ENCODE results near the gene OR6K3.

Gene OR6K3

DNA sequence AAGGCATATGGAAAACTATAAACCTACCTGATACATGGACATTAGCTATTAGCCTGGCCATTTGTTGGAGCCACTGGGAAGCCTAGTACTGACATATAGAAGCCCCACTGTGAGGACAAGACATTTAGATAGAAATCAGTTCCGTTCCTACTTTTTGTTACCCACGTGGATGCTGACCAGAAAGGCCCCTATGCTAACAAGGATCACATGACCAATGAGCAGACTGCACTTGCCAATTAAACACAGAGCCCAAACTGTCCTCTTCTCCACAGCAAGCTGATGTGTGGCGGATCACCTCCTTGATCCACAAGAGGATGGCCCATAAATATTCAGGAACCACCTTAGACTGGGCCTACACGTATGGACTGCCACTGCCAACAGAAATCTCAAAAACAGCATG, 11.2 kb upstream of the OR6K3 start:
- Histone ChIP-seq H3K36me3 (no peaks in the 10 kb centered on the region), H3K4me3 (ENCODE audit: low read depth, low read length) (no peak overlapping the region), H3K27ac (no peak overlapping the region), H3K9me3 (ENCODE audit: severe bottlenecking) (no peaks in the 10 kb centered on the region), H3K27me3 (ENCODE audit: insufficient read depth, low read depth, severe bottlenecking) (peaks cover 61% of the 10 kb centered on the region)
- TF ChIP-seq, protein P1, sequence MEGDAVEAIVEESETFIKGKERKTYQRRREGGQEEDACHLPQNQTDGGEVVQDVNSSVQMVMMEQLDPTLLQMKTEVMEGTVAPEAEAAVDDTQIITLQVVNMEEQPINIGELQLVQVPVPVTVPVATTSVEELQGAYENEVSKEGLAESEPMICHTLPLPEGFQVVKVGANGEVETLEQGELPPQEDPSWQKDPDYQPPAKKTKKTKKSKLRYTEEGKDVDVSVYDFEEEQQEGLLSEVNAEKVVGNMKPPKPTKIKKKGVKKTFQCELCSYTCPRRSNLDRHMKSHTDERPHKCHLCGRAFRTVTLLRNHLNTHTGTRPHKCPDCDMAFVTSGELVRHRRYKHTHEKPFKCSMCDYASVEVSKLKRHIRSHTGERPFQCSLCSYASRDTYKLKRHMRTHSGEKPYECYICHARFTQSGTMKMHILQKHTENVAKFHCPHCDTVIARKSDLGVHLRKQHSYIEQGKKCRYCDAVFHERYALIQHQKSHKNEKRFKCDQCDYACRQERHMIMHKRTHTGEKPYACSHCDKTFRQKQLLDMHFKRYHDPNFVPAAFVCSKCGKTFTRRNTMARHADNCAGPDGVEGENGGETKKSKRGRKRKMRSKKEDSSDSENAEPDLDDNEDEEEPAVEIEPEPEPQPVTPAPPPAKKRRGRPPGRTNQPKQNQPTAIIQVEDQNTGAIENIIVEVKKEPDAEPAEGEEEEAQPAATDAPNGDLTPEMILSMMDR (IDR thresholded peaks at IDR 0.05; ENCODE audit: low read depth, low read length) = no peak
- no peak for DNase-seq

DNA sequence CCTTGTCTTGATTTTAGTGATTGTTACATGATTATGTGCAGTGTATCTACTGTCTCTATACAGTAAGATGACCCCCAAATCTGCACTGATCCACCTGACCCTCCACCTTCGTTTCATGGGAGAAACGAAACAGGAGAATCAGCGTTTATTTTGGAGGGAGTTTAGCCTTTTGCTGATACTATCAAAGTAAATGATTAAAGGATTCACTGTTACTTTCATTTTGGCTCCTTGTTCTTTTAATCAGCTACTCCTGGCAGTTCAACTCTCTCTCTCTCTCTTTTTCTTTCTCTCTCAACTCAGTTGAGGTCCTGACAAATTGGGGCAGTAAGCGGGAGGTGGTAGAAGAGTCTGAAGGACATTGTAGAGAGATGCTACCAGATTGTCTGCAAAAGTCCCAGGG, 9.9 kb upstream of the OR6K3 start:
- no peak overlapping the region for H3K4me3 ChIP-seq (ENCODE audit: low read depth, low read length)
- no peaks in the 10 kb centered on the region for H3K36me3 ChIP-seq
- TF ChIP-seq, protein P1 (IDR thresholded peaks at IDR 0.05; ENCODE audit: low read depth, low read length) = no peak

DNA sequence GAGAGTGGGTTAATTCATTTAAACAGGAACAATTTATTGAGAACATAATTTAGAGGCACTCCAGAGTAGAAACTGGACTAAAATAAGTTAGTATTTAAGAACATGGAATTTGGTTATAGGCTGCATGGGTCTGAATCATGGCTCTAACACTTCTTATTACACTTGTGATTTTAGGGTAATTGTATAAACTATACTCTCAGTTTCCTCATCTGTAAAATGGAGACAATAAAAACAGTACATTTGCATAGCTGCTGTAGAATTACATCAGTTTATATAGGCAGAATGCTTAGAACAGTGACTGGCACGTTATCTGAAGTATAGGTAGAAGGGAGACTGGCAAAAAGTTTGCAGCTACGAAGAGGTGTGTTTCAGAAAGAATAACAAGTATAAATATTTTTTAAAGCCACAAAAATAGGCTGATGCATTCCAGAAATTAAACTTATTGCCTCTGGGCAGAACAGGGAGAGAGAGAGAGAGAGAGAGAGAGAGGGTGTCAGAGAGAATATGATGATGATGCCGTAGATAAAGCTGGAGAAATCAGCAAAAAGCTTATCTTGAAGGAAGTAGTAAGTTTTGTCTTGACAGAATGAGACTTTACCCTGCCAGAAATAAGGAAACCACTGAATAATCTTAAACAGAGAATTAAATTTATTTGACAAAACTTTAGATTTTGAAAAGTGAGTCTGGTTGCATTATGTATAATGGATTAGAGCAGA, 8.1 kb upstream of the OR6K3 start:
- H3K27ac ChIP-seq = no peak overlapping the region
- TF ChIP-seq, protein P1 (IDR thresholded peaks at IDR 0.05; ENCODE audit: low read depth, low read length) = no peak
- DNase-seq = no peak
- H3K9me3 ChIP-seq (ENCODE audit: severe bottlenecking) = no peaks in the 10 kb centered on the region
- peaks cover 72% of the 10 kb centered on the region for H3K27me3 ChIP-seq (ENCODE audit: insufficient read depth, low read depth, severe bottlenecking)
- H3K4me3 ChIP-seq (ENCODE audit: low read depth, low read length) = no peak overlapping the region
- H3K36me3 ChIP-seq = no peaks in the 10 kb centered on the region

More for the DNA sequence above, 9.9 kb upstream of the OR6K3 start:
- peaks cover 70% of the 10 kb centered on the region for H3K27me3 ChIP-seq (ENCODE audit: insufficient read depth, low read depth, severe bottlenecking)
- H3K9me3 ChIP-seq (ENCODE audit: severe bottlenecking) = no peaks in the 10 kb centered on the region
- no peak for DNase-seq
- no peak overlapping the region for H3K27ac ChIP-seq

DNA sequence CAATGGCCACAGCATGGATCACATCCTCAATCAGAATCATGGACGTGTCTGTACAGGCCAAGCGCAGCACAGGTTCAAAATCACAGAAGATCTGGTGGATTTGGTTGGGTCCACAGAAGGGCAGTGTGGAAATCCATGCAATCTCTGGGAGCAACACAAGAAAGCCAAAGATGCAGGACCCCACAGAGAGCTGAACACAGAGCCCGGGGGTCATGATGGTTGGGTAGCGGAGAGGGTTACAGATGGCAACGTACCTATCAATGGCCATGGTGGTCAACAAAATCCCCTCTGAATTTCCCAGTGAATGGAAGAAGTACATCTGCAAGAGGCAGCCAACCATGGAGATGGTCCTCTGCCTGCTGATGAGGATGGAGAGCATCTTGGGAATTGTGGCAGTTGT, 3.9 kb upstream of the OR6K3 start:
- H3K27me3 ChIP-seq (ENCODE audit: insufficient read depth, low read depth, severe bottlenecking) = peaks cover 66% of the 10 kb centered on the region
- H3K4me3 ChIP-seq (ENCODE audit: low read depth, low read length) = no peak overlapping the region
- TF ChIP-seq, protein P1 (IDR thresholded peaks at IDR 0.05; ENCODE audit: low read depth, low read length) = no peak
- DNase-seq = no peak
- no peaks in the 10 kb centered on the region for H3K36me3 ChIP-seq
- H3K27ac ChIP-seq = no peak overlapping the region
- no peaks in the 10 kb centered on the region for H3K9me3 ChIP-seq (ENCODE audit: severe bottlenecking)

DNA sequence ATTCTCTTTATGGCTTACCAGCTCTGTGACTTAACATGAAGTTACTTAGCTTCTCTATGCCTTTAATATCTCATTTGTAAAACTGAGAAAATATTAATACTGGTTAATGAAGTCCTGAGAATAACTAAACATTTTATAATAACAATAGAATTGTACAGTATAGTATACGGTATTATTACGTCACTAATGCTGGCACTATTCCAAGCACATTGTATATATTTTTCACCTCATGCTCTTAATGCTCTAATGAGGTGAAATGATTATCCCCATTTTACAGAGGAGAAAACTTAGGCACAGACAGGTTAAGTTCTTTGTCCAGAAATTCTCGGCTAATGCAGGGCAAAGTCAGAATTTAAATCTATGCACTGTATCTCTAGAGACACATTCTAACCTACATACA, 856 bp downstream of the OR6K3 start:
- TF ChIP-seq, protein P1 (IDR thresholded peaks at IDR 0.05; ENCODE audit: low read depth, low read length) = no peak
- DNase-seq = no peak
- Histone ChIP-seq H3K27ac (no peak overlapping the region), H3K9me3 (ENCODE audit: severe bottlenecking) (no peaks in the 10 kb centered on the region), H3K4me3 (ENCODE audit: low read depth, low read length) (no peak overlapping the region), H3K36me3 (no peaks in the 10 kb centered on the region), H3K27me3 (ENCODE audit: insufficient read depth, low read depth, severe bottlenecking) (peaks cover 78% of the 10 kb centered on the region)

DNA sequence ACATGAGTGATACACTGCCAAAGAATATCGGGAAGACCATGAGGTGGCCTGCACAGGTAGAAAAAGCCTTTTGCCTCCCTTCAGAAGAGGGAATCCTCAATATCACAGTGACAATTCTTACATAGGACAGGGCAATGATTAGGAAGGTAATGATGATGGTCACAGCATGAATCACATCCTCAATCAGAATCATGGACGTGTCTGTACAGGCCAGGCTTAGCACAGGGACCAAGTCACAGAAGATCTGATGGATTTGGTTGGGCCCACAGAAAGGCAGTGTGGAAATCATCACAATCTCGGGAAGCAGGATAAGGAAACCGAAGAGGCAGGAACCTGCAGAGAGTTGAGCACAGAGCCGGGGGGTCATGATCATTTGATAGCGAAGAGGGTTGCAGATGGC, 3.2 kb downstream of the OR6K3 start:
- TF ChIP-seq, protein P1 (IDR thresholded peaks at IDR 0.05; ENCODE audit: low read depth, low read length) = no peak
- Histone ChIP-seq H3K27ac (no peak overlapping the region), H3K27me3 (ENCODE audit: insufficient read depth, low read depth, severe bottlenecking) (peaks cover 73% of the 10 kb centered on the region), H3K9me3 (ENCODE audit: severe bottlenecking) (no peaks in the 10 kb centered on the region), H3K4me3 (ENCODE audit: low read depth, low read length) (no peak overlapping the region), H3K36me3 (no peaks in the 10 kb centered on the region)
- no peak for DNase-seq
